Measurements from ENCODE around the gene VEGFA.

- TF ChIP-seq POLR2A (IDR thresholded peaks at IDR 0.05), result no peak
- TF ChIP-seq CTCF (IDR thresholded peaks at IDR 0.05), result no peak
- no peak for TF ChIP-seq EP300 (IDR thresholded peaks at IDR 0.05)
Observed at GRCh38 chr6:43733471-43734293, 36.3 kb upstream of the VEGFA start.
